ENCODE results near the gene SLC7A1.
"Not testable (repeated sequence)": the region's sequence is repeated elsewhere in the genome, so short reads cannot be mapped to it uniquely, and the experiment has no call there.

The SLC7A1 gene

DNA sequence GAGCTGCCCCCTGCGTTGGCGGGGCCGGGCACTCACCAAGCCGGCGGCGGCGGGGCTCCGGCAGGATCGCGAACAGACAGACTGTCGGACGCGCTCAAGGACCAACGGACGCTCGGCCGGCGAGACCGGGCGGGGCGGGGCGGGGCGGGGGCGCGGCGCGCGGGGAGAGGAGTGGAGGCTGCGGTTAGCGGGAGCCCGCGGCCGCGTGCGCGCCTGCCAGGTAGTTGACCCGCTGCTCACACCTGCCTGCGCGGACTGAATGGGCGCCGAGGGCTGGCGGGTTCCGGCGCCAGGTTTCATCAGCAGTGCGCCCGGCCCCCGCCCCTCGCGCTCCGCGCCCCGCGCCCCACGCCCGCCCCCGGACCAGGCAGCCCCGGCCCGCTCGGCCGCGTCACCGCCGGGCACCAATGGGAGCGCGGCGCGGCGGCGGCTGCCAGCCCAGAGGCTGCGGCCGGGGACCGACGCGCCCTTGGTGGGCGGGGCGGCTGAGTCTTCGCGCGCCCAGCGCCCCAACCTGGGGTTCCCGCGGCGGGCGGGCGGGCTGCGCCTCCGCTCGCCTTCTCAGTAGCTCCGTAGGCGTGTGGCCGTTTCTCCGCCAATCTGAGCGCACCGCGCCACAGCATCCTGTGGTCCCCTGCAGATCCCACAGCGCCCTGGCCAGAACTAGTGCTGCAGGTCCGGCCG, at the start of gene SLC7A1:
Gene SLC7A1, minus strand, starts transcription at position 309 of the 684 bp plus-strand sequence. CDS start 59,500 bp downstream, outside the sequence.
- peak; percentile 67 to 73 for DNase-seq (ENCODE audit: low read depth in 2 of 2)

DNA sequence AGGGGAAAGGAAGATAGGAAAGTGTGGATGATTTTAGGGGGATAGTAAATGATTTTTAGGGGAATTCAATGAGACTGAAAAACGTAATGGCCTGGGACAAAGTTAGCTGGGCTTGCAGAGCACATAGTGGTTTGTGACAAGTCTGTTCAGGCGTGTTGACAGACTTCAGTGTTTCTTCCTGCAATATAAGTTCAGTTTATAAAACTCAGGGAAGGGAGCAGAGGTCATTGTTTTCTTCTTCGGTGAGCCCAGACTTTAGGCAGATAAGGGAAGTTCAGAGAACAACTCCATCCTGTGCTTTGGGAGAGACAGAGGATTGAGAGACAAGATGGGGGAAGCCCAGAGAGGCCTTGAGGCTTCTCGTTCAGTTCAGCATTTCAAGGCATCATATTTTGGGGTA, 45.2 kb upstream of the SLC7A1 start:
- no peak for DNase-seq (ENCODE audit: low read depth in 2 of 2)

DNA sequence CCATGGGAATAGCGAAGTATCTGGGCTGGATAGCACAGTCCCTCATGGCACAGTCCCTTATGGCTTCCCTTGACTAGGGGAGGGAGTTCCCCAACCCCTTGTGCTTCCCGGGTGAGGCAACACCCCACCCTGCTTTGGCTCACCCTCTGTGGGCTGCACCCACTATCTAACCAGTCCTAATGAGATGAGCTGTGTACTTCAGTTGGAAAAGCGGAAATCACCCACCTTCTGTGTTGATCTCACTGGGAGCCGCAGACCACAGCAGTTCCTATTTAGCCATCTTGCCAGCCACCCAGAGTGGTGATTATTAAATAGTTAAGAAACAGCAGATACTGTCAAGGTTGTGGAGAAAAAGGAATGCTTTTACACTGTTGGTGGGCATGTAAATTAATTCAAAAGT, 41.3 kb upstream of the SLC7A1 start:
- DNase-seq (ENCODE audit: low read depth in 2 of 2): not testable (repeated sequence)

DNA sequence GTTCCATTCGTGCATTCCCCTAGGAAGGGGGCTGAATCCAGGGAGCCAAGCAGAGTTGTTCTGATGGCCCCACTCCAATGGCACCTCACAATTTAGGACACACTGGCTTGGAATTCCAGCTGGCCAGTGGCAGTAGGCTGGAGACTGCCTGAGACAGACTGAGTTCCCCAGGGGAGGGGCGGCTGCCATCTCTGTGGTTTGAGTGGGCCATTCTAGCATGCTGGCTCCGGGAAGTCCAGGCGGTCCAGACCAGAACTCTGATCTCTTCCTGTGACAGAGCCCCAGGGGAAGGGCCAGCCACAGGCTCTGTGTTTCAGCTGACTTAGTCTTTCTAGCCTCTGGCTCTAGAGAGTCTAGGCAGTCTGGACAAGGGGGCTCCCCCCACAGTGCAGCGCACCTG, 29.5 kb upstream of the SLC7A1 start:
- no peak for DNase-seq (ENCODE audit: low read depth in 2 of 2)

DNA sequence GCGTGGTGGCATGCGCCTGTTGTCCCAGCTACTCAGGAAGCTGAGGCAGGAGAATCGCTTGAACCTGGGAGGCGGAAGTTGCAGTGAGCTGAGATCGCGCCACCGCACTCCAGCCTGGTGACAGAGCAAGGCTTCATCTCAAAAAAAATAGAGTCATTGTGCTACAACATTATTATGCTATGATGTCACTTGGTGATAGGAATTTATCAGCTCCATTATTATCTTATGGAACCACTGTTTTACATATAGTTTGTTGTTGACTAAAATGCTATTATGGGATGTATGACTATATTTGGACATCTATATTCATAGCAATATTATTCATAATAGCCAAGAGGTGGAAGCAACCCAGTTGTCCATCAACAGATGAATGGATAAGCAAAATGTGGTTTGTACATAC, 26.4 kb upstream of the SLC7A1 start:
- DNase-seq (ENCODE audit: low read depth in 2 of 2): no peak

DNA sequence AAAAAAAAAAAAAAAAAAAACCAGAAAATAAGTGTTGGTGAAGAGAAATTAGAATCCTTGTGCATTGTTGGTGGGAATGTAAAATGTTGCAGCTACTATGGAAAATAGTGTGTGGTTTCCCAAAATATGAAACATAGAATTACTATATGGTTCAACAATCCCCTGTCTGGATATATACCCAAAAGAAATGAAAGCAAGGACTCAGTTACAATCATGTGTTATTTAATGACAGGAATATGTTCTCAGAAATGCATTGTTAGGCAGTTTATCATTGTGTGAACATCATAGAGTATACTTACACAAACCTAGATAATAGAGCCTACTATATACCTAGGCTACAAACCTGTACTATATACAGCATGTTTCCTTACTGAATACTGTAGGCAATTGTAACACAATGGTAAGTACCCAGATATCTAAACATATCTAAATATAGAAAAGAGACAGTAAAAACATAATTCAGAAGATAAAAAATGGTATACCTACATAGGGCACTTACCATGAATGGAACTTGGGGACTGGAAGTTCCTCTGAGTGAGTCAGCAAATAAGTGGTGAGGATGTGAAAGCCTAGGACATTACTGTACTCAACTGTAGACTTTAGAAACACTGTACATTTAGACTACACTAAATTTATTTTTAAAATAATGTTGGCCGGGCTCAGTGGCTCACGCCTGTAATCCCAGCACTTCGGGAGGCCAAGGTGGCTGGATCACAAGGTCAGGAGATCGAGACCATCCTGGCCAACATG, 25.7 kb upstream of the SLC7A1 start:
- DNase-seq (ENCODE audit: low read depth in 2 of 2): no peak

DNA sequence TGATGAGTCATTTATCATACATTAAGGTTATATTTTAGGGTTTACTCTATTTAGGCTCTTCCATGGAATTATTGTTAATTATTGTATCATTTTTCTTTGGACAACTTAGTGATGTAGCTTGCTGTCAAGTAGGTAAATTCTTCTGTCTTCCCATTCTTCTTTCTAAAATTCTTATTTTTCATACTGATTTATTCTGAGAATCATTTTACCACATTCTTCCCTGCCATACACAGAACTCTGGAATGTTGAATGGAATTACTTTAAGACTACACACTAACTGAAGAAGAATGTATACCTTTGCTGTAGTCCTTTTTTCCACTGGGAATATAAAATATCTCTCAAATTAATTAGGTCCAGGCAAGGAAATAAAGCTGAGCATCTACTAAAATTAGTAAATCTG, 24.5 kb upstream of the SLC7A1 start:
- peak; percentile 54 to 56 for DNase-seq (ENCODE audit: low read depth in 2 of 2)

DNA sequence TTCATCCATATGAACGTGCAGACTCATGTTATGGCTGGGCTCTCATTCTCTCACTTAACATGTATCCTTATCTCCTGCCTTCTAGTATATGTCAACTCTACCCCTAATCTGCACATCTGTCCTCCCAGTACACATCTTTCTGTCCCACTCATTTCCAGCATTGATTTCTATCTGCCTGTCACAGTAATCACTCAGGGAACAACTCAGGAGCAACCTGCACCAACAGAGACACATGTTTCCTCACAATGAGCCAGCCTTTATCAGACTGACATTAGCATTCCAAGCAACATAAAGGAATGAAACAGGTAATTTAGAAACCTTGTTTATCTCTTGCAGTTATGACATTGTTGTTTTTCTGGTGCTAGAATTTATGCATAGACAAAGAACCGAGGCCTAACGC, 17.6 kb upstream of the SLC7A1 start:
- DNase-seq (ENCODE audit: low read depth in 2 of 2): no peak

DNA sequence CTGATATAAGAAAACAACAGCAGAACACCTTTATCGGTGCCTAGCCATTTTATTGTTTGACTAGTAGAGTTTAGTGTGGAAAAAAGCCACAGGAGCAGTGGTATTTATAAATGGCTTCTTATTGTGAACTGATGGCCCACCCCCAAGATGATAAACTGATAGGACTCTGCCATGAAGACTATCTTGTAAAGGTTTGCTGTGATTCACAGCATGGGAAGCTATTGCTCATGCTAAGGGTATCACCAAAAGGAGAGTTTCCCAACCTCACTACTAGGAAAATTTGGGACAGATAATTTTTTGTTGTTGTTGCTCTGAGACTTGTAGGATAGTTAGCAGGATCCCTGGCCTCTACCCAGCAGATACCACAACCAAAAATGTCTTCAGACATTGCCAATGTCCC, 12.0 kb upstream of the SLC7A1 start:
- no peak for DNase-seq (ENCODE audit: low read depth in 2 of 2)

DNA sequence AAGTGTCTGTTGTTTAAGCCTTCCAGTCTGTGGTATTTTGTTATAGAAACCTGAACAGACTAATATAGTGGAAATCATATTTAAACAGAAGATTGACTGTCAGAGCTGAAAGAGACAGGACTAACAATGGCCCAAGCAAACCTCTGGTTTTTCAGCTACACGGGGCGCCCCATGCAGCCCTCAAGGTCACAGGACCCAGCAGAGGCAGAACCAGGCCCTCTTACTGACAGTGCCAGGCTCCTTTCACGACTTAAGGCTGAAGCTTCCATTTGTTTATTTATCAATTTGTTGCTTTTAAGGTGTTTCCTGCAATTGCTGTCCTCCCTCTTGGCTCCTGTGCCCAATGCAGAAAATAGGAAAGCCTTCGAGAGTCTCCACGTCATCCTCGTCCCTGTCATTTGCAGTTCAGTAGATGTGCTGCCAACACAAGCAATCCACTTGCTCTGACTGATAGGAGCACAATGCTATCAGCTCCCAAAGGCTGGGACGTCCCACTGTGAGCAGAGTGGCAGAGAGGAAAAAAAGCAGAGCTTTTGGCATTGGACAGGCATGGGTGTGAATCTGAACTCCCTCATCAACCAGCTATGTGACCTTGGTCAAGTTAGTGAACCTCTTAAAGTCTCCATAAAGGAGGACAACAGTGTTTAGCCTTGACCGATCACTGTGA, 10.5 kb upstream of the SLC7A1 start:
- DNase-seq (ENCODE audit: low read depth in 2 of 2): no peak

DNA sequence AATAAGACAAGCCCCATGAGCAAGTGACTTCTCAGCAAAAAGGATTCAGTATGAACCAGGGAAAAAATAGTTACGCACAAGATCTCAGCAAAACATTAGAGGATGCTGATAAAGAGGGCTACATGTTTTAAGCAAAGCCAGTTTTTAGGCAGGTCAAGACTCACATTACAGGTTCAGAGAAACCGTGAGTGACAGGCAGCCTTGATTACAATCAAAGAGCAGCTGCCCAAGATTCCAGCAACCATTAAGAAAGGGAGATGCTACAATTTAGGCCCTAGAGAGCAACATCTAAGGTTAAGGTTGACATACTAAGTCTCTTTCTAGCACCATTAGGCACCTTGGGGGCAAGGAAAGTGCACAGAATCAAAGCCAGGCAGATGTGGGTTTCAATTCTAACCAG, 2.8 kb upstream of the SLC7A1 start:
- no peak for DNase-seq (ENCODE audit: low read depth in 2 of 2)

DNA sequence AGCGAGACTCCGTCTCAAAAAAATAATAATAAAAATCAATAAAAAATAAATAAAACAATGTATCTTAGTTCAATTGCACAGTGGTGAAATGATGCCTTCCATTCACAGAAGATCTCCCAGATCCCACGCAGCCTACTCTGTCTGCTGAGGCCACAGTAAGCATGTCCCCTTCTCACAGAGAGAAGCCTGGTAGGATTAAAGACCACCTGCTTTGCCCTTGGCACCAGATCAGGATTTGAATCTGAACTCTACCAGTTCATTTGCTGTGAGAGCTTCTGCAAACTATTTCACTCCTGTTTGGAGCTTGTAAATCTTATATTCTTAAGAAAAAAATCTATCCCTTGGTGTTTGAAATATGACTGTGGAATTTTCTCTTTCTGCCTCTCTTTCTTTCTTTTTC, 2.2 kb upstream of the SLC7A1 start:
- DNase-seq (ENCODE audit: low read depth in 2 of 2): no peak

DNA sequence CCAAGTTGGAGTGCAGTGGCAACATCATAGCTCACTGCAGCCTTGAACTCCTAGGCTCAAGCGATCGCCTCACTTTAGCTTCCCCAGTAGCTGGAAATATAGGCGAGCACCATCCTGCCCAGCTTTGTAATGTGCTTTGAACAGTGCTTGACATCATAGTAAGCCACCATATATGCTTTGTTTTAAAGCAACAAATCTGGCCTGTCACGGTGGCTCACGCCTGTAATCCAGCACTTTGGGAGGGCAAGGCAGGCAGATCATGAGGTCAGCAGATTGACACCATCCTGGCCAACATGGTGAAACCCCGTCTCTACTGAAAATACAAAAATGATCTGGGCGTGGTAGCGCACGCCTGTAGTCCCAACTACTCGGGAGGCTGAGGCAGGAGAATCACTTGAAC, 1.8 kb upstream of the SLC7A1 start:
- DNase-seq (ENCODE audit: low read depth in 2 of 2): no peak

DNA sequence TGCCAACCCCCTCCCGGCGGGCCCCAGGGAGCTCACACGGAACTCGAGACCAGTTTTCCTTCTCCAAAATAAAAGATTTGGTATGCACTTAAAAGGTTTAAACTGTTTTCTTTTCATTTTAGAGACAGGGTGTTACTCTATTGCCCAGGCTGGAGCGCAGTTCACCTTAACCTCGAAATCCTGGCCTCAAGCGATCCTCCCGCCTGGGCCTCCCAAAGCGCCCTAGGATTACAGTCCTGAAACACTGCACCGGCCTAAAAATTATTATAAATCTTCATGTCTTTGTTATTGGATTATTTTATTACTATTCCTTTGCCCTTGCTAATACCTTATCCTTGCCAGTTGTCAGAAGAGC, 553 bp upstream of the SLC7A1 start:
- DNase-seq (ENCODE audit: low read depth in 2 of 2): no peak

DNA sequence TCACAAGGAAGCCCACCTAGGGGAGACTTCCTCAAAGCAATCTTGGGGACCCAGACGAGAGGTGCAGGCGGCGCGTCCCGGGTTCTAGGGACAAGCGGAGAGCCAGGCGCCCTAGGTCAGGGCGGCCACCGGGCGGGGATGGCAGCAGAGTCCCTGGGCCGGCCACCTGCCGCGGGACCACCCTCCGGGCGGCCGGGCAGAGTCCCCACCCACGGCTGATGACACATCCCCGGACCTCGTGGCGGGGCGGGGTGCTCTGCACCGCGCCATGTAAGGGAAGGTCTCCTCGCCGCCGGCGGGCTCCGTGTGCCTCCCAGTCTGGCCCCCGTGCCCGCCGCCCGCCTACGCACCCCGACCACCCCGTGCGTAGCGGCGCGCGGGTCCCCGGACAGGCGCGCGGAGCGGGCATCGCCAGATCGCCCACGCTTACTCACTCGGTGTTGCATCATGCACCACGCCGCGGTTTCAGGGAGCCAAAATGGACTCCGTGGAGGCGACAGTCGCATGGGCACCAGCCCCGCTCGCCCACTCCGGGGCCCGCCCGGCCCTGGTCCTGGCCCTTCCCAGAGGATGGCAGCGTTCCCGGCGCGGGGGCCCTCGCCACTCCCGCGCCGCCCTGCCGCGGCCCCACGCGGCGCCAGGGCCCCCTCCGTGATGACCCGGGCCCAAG, 643 bp downstream of the SLC7A1 start:
- no peak for DNase-seq (ENCODE audit: low read depth in 2 of 2)

DNA sequence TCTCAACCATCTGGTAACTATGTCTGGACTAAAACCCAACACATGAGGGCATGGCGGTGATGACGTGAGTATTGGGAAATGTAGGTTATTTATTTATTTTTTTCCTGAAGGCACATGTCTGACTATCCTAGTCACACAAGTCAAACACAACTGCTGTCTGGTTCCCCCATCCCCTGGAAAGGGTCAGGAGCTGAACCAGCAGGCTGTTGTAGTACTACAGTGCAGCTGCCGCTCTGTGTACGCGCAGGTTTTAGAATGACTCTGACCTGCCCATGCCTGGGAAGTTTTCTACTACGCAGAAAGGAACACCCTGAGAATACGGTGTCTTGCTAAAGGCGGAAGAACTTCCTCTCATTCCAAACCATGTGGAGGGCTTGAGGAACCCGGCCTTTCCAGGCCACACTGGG, 1.2 kb downstream of the SLC7A1 start:
- DNase-seq (ENCODE audit: low read depth in 2 of 2): peak in 1 of 2 experiments; percentile 26

DNA sequence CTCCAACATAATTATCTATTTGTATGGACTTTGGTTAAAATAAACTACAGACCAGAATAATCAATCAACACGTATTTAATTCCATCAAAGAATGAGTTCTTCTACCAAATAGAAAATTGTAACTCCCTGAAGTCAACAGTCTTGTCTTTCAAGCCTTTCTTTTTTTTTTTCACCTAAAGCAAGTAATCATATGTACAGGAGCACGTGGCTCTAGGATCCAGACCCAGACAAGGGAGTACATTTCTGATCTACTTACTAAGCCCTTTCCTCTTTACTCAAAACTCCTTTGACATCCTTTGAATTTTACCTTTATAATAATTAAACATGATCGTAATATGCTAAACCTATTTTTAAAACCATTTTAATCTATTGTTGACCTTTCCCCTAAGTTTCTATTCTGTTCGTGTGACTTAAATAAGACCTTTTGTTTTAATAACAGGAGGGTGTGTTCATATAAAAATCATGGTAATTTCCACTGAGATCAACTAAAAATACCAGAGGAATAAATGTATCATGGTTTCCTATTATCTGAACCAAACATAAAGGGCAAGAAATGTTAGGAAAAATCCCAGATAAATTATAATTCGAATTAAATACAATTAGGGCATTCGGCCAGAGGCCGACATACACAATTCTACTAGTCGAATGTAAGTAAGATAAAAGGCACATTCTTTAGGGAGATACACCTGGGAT, 1.7 kb downstream of the SLC7A1 start:
- DNase-seq (ENCODE audit: low read depth in 2 of 2): no peak

DNA sequence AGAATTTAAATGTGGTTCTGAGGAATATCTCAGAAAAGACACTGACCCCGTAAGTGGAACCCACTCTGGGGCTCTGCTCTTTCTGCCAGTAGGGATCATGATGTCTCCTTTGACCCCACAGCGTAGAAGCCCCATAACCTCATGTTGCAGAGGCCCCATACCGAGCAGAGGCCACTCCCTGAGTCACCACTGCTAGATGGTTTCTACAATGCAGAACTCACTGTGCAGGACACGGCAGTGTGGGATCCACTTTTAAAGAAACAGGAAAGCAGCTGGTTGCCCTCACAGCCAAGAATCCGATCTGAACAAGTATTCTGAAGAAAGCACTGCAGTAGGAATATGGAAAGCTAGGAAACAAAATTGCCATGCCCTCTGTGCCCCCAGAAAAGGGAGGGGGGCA, 4.2 kb downstream of the SLC7A1 start:
- no peak for DNase-seq (ENCODE audit: low read depth in 2 of 2)

DNA sequence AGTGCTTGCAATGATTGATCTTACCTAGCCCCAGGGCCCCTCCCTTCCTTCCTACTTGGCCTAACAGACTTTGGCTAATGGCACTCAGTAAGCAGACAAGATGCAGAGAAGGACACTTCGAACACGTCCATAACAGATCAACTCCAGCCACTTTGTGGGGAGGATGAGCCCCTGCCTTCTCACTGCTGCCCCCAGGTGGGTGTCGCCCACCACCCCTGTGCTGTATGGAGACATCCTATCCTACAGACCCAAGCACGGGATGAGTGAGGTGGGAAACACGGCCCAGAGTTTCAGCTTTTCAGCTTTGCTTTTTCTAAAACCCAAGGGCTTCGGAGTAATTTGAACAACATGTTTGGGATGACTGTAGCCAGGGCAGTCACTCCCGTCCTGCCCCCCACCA, 5.5 kb downstream of the SLC7A1 start:
- DNase-seq (ENCODE audit: low read depth in 2 of 2): no peak

DNA sequence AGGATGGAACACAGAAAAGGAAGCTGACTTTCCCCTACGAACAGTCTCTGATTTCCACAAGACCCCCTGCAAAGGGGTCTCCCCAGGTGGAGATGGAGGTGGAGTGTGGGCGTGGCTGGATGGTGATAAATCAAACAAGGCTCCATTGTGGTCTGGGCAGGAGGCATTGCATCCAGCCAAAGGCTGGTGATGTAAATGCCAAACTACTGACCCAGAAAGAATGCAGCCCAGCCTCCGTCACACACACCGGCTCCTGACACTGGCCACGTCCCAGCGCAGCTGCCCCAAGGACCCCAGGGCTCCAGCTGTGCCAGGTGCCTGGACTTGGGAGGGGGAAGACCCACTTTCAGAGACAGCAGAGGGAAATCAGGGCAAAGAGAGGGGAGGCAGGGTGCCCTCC, 6.3 kb downstream of the SLC7A1 start:
- DNase-seq (ENCODE audit: low read depth in 2 of 2): no peak

DNA sequence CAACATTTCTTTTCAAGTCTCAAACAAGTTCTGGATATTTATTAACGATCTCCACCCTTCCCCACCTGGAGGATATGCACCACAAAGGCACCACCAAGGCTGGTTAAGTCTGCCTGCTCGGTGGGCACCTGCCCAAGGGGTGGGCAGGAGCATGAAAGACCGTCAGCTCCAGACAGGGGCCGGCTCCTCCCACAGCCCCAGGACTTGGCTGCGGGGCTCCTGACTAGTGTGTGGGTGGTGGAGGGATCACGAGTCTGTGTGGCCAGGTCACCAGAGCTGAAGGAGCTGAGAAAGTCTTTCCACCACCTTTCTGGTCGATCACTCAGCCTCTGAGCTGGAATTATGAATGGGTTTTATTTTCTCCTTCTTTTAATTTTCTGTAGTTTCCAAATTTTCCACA, 7.8 kb downstream of the SLC7A1 start:
- DNase-seq (ENCODE audit: low read depth in 2 of 2): no peak
